HepG2 (cell line): ENCODE results near the gene TF. TPM values are rescaled to one million over a fixed set of nuclear protein-coding genes. Genes with fewer than 3 reads are reported as not detected.

ENCODE experiments used
- ARHGAP35 ChIP-seq: sonication (generic); formaldehyde crosslinking; IDR thresholded peaks from 2 replicates; pipeline ENCODE4 v1.9.0; 2022; ENCODE audit warnings: mild to moderate bottlenecking, inconsistent platforms, moderate library complexity, missing genetic modification reagents, borderline replicate concordance
- CEBPG ChIP-seq: IDR thresholded peaks from 2 replicates; pipeline ENCODE4 v1.6.1; 2016
- CREB1 ChIP-seq, 2 experiments: fragments of 450-650 bp in 1 of 2; IDR thresholded peaks; 2 replicates each; pipeline ENCODE4 v1.6.1; 2016 to 2017; ENCODE audit warnings: control low read depth in 1 of 2, mild to moderate bottlenecking in 1 of 2, missing compliant biosample characterization in 1 of 2, missing genetic modification characterization in 1 of 2
- FIP1L1 ChIP-seq: fragments of 200-400 bp; formaldehyde crosslinking; IDR thresholded peaks from 2 replicates; pipeline ENCODE4 v1.6.1; 2018; ENCODE audit warnings: low read depth, mild to moderate bottlenecking, low read length, moderate library complexity, borderline replicate concordance; ENCODE audit not compliant: insufficient read depth
- FOXA3 ChIP-seq: IDR thresholded peaks from 2 replicates; pipeline ENCODE4 v1.6.1; 2016; ENCODE audit warnings: missing genetic modification reagents, missing compliant biosample characterization
- HNRNPUL1 ChIP-seq: fragments of 200-400 bp; formaldehyde crosslinking; IDR thresholded peaks from 2 replicates; pipeline ENCODE4 v1.6.1; 2017; ENCODE audit warnings: low read depth, mild to moderate bottlenecking, low read length, moderate library complexity
- ISL2 ChIP-seq: sonication (generic); formaldehyde crosslinking; IDR thresholded peaks from 2 replicates; pipeline ENCODE4 v1.5.0; 2020; ENCODE audit warnings: missing genetic modification reagents
- MAZ ChIP-seq, 2 experiments: sonication (generic) in 1 of 2; formaldehyde crosslinking in 1 of 2; IDR thresholded peaks; 2 replicates each; pipeline versions ENCODE4 v1.5.0 to v1.6.1; 2012 to 2020; ENCODE audit warnings: low read depth in 2 of 2, mild to moderate bottlenecking in 2 of 2, borderline replicate concordance in 1 of 2, improper control_type of control experiment in 1 of 2, low read length in 1 of 2, missing genetic modification reagents in 1 of 2, moderate library complexity in 1 of 2
- MED8 ChIP-seq: sonication (generic); formaldehyde crosslinking; IDR thresholded peaks from 2 replicates; pipeline ENCODE4 v1.8.1; 2023; ENCODE audit warnings: mild to moderate bottlenecking, missing genetic modification reagents; ENCODE audit not compliant: insufficient replicate concordance
- MZF1 ChIP-seq: sonication (generic); formaldehyde crosslinking; IDR thresholded peaks from 2 replicates; pipeline ENCODE4 v1.8.1; 2023; ENCODE audit warnings: mild to moderate bottlenecking, missing genetic modification reagents, borderline replicate concordance
- SOX5 ChIP-seq: IDR thresholded peaks from 2 replicates; pipeline ENCODE4 v1.6.1; 2016; ENCODE audit warnings: borderline replicate concordance
- TCF7L2 ChIP-seq: IDR thresholded peaks from 2 replicates; pipeline ENCODE4 v1.6.1; 2011; ENCODE audit warnings: mild to moderate bottlenecking, low read depth, low read length, moderate library complexity
- ZEB1 ChIP-seq: IDR thresholded peaks from 2 replicates; pipeline ENCODE4 v1.6.1; 2012; ENCODE audit warnings: mild to moderate bottlenecking, low read depth, inconsistent platforms; ENCODE audit not compliant: insufficient replicate concordance
- ZNF451 ChIP-seq: sonication (generic); formaldehyde crosslinking; IDR thresholded peaks from 2 replicates; pipeline ENCODE4 v1.5.0; 2020; ENCODE audit warnings: mild to moderate bottlenecking, missing genetic modification reagents
- ZNF484 ChIP-seq: sonication (generic); formaldehyde crosslinking; IDR thresholded peaks from 2 replicates; pipeline ENCODE4 v1.5.1; 2020; ENCODE audit warnings: mild to moderate bottlenecking, low read depth, missing genetic modification reagents, borderline replicate concordance
- ZNF83 ChIP-seq: sonication (generic); formaldehyde crosslinking; IDR thresholded peaks from 2 replicates; pipeline ENCODE4 v1.4.0; 2020; ENCODE audit warnings: missing genetic modification reagents, mild to moderate bottlenecking, borderline replicate concordance
- polyA plus RNA-seq, 8 experiments: library from polyadenylated mRNA; depleted of rRNA in 3 of 8; stranded (reverse) in 7 of 8; unstranded in 1 of 8; fragments of >200 nt; fragmentation: Illumina TruSeq in 4 of 8; extraction: Trizol in 4 of 8; gene quantifications; 2 replicates each; pipeline versions ENCODE4 v1.2.1 to v1.2.3, GENCODE V29; 2011 to 2016; ENCODE audit warnings: low read depth in 4 of 8, missing spikeins in 1 of 8, mixed read lengths in 1 of 8; ENCODE audit not compliant: insufficient read depth in 1 of 8
- total RNA-seq, 5 experiments: library from RNA; depleted of rRNA; stranded (reverse); fragments of >200 nt; fragmentation: Illumina TruSeq; extraction: Trizol; gene quantifications; 2 replicates each; pipeline ENCODE4 v1.2.3, GENCODE V29; 2016; ENCODE audit warnings: low read depth in 1 of 5
- TF ChIP-seq, protein P1 (sequence below): sonication (generic); formaldehyde crosslinking; IDR thresholded peaks from 2 replicates; pipeline ENCODE4 v1.4.0; 2020; ENCODE audit warnings: missing genetic modification reagents
- TF ChIP-seq, protein P2 (sequence below): sonication (generic); formaldehyde crosslinking; IDR thresholded peaks from 2 replicates; pipeline ENCODE4 v1.4.0; 2020; ENCODE audit warnings: mild to moderate bottlenecking, missing genetic modification reagents
- TF ChIP-seq, protein P3 (sequence below): sonication (generic); formaldehyde crosslinking; IDR thresholded peaks from 2 replicates; pipeline ENCODE4 v1.4.0; 2020; ENCODE audit warnings: missing genetic modification reagents, mild to moderate bottlenecking, borderline replicate concordance
- TF ChIP-seq, protein P4 (sequence below): sonication (generic); formaldehyde crosslinking; IDR thresholded peaks from 2 replicates; pipeline ENCODE4 v1.4.0; 2020; ENCODE audit warnings: mild to moderate bottlenecking, missing genetic modification reagents
- TF ChIP-seq, protein P5 (sequence below): sonication (generic); formaldehyde crosslinking; IDR thresholded peaks from 2 replicates; pipeline ENCODE4 v1.8.0; 2022; ENCODE audit warnings: mild to moderate bottlenecking, missing genetic modification reagents, moderate library complexity

TF gene
- total and polyA plus RNA-seq, 2 of the 13 experiments (the other 11 are each of a cell fraction or from before 2014, with no cell fraction given), result 10,074 to 11,821 TPM

DNA sequence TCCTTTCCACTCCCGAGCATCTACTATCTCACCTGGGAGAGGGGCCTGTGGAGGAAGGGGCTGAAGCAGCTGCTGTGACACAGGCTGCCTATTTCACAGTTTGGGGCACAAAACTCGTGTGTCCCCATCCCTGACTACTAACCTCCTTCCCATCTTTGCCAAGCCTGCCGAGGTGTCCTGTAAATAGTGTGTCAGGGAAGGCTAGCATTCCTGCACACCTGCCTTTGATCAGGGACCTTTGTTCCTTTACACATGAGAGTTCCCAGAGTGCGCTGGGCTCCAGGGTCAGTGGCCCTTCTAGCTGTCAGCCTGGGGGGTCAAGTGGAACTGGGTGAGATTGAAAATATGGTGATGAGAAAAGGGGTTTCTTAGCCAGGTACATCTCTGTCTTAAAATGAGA is 13.0 kb upstream of the TF start (continued):
- TF ChIP-seq MED8 (no peak), ZEB1 (peak; percentile 34), TCF7L2 (no peak), ZNF451 (CRISPR knock-in tag) (no peak), FOXA3 (peak; percentile 90), CREB1 (IDR thresholded peaks at IDR 0.05) (no peak), CREB1 (CRISPR knock-in tag; IDR thresholded peaks at IDR 0.05) (no peak), ZNF83 (no peak), MAZ (IDR thresholded peaks at IDR 0.05; ENCODE audit: borderline replicate concordance, low read depth, low read length) (no peak), MAZ (CRISPR knock-in tag; IDR thresholded peaks at IDR 0.05; ENCODE audit: low read depth) (no peak; the same call in 1 of the 2 replicates), FIP1L1 (no peak), CEBPG (peak; percentile 62), ZNF484 (CRISPR knock-in tag) (no peak), ARHGAP35 (no peak), ISL2 (CRISPR knock-in tag) (peak; percentile 78), SOX5 (CRISPR knock-in tag) (peak; percentile 89), HNRNPUL1 (no peak), MZF1 (CRISPR knock-in tag) (no peak)
- TF ChIP-seq, protein P1, sequence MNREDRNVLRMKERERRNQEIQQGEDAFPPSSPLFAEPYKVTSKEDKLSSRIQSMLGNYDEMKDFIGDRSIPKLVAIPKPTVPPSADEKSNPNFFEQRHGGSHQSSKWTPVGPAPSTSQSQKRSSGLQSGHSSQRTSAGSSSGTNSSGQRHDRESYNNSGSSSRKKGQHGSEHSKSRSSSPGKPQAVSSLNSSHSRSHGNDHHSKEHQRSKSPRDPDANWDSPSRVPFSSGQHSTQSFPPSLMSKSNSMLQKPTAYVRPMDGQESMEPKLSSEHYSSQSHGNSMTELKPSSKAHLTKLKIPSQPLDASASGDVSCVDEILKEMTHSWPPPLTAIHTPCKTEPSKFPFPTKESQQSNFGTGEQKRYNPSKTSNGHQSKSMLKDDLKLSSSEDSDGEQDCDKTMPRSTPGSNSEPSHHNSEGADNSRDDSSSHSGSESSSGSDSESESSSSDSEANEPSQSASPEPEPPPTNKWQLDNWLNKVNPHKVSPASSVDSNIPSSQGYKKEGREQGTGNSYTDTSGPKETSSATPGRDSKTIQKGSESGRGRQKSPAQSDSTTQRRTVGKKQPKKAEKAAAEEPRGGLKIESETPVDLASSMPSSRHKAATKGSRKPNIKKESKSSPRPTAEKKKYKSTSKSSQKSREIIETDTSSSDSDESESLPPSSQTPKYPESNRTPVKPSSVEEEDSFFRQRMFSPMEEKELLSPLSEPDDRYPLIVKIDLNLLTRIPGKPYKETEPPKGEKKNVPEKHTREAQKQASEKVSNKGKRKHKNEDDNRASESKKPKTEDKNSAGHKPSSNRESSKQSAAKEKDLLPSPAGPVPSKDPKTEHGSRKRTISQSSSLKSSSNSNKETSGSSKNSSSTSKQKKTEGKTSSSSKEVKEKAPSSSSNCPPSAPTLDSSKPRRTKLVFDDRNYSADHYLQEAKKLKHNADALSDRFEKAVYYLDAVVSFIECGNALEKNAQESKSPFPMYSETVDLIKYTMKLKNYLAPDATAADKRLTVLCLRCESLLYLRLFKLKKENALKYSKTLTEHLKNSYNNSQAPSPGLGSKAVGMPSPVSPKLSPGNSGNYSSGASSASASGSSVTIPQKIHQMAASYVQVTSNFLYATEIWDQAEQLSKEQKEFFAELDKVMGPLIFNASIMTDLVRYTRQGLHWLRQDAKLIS, result no peak
- TF ChIP-seq, protein P2, sequence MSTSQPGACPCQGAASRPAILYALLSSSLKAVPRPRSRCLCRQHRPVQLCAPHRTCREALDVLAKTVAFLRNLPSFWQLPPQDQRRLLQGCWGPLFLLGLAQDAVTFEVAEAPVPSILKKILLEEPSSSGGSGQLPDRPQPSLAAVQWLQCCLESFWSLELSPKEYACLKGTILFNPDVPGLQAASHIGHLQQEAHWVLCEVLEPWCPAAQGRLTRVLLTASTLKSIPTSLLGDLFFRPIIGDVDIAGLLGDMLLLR (CRISPR knock-in tag), result no peak
- TF ChIP-seq, protein P3, sequence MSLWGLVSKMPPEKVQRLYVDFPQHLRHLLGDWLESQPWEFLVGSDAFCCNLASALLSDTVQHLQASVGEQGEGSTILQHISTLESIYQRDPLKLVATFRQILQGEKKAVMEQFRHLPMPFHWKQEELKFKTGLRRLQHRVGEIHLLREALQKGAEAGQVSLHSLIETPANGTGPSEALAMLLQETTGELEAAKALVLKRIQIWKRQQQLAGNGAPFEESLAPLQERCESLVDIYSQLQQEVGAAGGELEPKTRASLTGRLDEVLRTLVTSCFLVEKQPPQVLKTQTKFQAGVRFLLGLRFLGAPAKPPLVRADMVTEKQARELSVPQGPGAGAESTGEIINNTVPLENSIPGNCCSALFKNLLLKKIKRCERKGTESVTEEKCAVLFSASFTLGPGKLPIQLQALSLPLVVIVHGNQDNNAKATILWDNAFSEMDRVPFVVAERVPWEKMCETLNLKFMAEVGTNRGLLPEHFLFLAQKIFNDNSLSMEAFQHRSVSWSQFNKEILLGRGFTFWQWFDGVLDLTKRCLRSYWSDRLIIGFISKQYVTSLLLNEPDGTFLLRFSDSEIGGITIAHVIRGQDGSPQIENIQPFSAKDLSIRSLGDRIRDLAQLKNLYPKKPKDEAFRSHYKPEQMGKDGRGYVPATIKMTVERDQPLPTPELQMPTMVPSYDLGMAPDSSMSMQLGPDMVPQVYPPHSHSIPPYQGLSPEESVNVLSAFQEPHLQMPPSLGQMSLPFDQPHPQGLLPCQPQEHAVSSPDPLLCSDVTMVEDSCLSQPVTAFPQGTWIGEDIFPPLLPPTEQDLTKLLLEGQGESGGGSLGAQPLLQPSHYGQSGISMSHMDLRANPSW (CRISPR knock-in tag), result no peak
- TF ChIP-seq, protein P4, sequence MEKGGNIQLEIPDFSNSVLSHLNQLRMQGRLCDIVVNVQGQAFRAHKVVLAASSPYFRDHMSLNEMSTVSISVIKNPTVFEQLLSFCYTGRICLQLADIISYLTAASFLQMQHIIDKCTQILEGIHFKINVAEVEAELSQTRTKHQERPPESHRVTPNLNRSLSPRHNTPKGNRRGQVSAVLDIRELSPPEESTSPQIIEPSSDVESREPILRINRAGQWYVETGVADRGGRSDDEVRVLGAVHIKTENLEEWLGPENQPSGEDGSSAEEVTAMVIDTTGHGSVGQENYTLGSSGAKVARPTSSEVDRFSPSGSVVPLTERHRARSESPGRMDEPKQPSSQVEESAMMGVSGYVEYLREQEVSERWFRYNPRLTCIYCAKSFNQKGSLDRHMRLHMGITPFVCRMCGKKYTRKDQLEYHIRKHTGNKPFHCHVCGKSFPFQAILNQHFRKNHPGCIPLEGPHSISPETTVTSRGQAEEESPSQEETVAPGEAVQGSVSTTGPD (CRISPR knock-in tag), result no peak
- TF ChIP-seq, protein P5, sequence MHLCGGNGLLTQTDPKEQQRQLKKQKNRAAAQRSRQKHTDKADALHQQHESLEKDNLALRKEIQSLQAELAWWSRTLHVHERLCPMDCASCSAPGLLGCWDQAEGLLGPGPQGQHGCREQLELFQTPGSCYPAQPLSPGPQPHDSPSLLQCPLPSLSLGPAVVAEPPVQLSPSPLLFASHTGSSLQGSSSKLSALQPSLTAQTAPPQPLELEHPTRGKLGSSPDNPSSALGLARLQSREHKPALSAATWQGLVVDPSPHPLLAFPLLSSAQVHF, result no peak
